Measurements from ENCODE around the gene R3HDM4.

R3HDM4 gene

DNA sequence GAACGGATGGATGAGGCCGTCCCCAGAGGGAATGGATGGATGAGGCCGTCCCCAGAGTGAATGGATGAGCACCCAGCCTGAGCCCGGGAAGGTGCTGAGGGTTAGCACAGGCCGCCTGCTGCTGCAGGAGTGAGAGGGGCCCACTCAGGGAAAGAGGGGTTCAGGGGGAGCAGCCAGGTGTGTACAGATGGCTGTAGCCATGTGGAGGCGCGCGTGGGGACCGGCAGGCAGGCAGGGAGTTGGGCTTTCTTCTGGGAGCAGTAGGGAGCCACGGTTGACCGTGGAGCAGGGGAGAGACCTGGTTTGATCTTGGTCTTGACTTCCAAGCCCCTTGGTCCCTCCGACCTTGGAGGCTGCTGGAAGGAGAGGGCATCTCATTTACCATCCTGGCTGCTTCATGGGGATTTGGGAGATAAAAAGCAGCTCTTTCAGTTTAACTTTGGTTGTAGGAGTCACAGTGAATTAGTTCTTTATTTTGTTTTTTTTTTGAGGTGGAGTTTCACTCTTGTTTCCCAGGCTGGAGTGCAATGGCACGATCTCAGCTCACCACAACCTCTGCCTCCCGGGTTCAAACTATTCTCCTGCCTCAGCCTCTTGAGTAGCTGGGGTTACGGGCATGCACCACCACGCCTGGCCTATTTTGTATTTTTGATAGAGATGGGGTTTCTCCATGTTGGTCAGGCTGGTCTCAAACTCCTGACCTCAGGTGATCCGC is 37.5 kb upstream of the R3HDM4 start:
- TF ChIP-seq, protein P1, sequence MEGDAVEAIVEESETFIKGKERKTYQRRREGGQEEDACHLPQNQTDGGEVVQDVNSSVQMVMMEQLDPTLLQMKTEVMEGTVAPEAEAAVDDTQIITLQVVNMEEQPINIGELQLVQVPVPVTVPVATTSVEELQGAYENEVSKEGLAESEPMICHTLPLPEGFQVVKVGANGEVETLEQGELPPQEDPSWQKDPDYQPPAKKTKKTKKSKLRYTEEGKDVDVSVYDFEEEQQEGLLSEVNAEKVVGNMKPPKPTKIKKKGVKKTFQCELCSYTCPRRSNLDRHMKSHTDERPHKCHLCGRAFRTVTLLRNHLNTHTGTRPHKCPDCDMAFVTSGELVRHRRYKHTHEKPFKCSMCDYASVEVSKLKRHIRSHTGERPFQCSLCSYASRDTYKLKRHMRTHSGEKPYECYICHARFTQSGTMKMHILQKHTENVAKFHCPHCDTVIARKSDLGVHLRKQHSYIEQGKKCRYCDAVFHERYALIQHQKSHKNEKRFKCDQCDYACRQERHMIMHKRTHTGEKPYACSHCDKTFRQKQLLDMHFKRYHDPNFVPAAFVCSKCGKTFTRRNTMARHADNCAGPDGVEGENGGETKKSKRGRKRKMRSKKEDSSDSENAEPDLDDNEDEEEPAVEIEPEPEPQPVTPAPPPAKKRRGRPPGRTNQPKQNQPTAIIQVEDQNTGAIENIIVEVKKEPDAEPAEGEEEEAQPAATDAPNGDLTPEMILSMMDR (IDR thresholded peaks at IDR 0.05) = no peak
- TF ChIP-seq ZFX (IDR thresholded peaks at IDR 0.05; ENCODE audit: borderline replicate concordance) = no peak
- H3K27ac ChIP-seq = no peak overlapping the region

- TF ChIP-seq, protein P1 (IDR thresholded peaks at IDR 0.05) = no peak
- no peak for TF ChIP-seq ZFX (IDR thresholded peaks at IDR 0.05; ENCODE audit: borderline replicate concordance)
- no peak overlapping the region for H3K27ac ChIP-seq
Observed at GRCh38 chr19:948842-949496, 36.0 kb upstream of the R3HDM4 start.

DNA sequence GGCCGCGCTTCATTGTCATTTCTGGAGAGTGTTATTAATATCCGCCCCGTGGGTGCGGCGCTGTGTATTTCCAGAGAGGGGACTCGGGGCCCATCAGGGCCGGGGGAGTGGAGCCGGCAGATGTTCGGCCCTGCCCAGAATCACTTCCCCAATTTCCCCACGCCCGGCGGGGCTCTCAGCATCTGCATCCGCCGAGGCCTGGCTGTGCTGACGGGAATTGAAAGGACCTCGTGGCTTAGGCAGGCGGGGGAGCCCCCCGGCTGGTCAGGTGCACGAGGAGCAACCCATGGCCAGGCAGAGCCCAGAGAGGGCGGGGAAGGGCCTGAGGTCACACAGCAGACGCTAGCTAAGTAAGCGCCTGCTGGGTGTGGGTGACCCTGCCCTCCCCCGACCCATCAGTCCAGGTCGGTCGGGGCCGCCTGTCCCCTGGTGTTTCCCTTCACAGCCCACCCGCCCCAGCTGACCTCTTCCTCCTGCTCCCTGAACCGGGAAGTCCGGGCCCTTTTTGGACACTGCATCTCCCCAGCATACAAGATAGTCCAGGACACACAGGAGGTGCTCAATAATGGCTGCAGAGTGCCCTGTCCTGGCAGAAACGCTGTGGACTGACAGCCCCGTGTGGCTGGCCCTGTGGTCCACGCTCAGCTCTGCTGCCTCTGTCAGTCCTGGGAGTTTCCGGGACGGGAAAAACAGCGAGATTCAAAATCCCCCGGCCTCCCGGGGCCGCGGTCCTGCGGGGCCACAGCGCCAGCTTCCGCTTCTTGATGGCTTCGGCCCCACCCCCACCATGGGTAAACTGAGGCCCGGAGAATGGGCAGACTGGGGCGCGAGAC is 34.9 kb upstream of the R3HDM4 start:
- no peak overlapping the region for H3K27ac ChIP-seq
- no peak for TF ChIP-seq ZFX (IDR thresholded peaks at IDR 0.05; ENCODE audit: borderline replicate concordance)
- TF ChIP-seq, protein P1 (IDR thresholded peaks at IDR 0.05) = no peak

GRCh38 chr19:947090-947706 is 34.2 kb upstream of the R3HDM4 start:
- TF ChIP-seq, protein P1 (IDR thresholded peaks at IDR 0.05) = no peak
- TF ChIP-seq ZFX (IDR thresholded peaks at IDR 0.05; ENCODE audit: borderline replicate concordance) = no peak

GRCh38 chr19:945401-946252 is 32.6 kb upstream of the R3HDM4 start:
- no peak for TF ChIP-seq ZFX (IDR thresholded peaks at IDR 0.05; ENCODE audit: borderline replicate concordance)
- TF ChIP-seq, protein P1 (IDR thresholded peaks at IDR 0.05) = no peak
- H3K27ac ChIP-seq = no peak overlapping the region

More at GRCh38 chr19:947090-947706, 34.2 kb upstream of the R3HDM4 start:
- no peak overlapping the region for H3K27ac ChIP-seq

DNA sequence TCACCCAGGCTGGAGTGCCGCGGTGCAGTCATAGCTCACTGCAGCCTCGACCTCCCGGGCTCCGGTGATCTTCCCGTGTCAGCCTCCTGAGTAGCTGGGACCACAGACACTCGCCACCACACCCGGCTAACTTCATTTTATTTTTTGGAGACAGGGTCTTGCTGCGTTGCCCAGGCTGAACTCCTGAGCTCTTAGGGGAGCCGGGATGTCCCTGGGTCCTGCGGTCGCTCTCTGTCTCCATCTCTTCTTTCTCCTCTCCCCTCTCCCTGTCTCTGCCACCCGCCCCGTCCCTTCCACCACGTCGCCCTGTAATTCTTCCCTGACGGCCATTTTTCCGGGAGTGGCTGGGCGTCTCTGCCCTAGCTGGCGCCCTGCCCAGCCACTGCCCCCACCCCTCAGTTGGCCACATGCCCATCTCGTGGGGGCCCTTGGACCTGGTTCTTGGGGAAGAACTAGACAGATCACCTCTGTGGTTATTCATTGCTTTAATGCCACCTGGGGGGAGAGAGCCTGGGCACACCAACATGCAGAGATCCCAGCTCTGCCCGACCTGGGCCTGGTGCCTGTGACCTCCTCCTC is 31.7 kb upstream of the R3HDM4 start:
- TF ChIP-seq, protein P1 (IDR thresholded peaks at IDR 0.05) = no peak
- no peak for TF ChIP-seq ZFX (IDR thresholded peaks at IDR 0.05; ENCODE audit: borderline replicate concordance)
- no peak overlapping the region for H3K27ac ChIP-seq

Data from 22Rv1 (cell line).